ENCODE data around the gene PRXL2C. TPM values are rescaled to one million over a fixed set of nuclear protein-coding genes. Genes with fewer than 3 reads are reported as not detected.
"Not testable (repeated sequence)": the region's sequence is repeated elsewhere in the genome, so short reads cannot be mapped to it uniquely, and the experiment has no call there.

The PRXL2C gene, protein sequence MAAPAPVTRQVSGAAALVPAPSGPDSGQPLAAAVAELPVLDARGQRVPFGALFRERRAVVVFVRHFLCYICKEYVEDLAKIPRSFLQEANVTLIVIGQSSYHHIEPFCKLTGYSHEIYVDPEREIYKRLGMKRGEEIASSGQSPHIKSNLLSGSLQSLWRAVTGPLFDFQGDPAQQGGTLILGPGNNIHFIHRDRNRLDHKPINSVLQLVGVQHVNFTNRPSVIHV
- 20.8 and 21.8 TPM in 2 replicates for total RNA-seq (2014; rRNA removed; shearing (Covaris generic))

DNA sequence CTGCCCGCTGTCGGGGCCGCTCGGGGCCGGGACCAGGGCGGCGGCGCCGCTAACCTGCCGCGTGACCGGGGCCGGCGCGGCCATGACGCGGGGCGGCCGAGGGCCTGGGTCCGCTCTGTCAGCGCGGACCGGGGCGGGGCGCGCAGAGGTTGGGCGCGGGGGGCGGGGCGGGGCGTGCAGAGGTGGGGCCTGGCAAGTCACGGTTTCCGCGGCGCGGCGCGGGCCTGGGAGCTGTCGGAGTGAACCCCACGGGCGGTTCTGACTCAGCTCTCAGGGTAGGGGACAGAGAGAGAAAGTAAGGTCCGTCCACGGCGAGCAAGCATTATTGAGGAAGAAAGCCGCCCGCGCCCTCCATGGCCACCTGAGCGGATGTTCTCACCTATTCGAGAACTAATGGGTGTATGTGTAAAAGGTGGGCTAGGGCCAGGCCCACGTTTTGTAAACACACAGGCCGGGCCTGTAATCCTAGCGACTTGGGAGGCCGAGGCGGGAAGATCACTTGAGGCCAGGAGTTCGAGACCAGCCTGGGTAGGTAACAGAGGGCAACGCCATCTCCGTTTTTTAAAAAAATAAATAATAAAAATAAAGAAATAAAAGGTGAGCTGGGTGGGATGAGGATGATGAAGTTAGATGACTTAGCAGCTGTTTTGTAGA lies at the start of gene PRXL2C:
PRXL2C (minus strand) TSS at position 120 of the 654 bp plus-strand sequence; CDS start at position 84, 36 bp downstream.
- peak; percentile 78 for DNase-seq (ENCODE audit: low read depth)

DNA sequence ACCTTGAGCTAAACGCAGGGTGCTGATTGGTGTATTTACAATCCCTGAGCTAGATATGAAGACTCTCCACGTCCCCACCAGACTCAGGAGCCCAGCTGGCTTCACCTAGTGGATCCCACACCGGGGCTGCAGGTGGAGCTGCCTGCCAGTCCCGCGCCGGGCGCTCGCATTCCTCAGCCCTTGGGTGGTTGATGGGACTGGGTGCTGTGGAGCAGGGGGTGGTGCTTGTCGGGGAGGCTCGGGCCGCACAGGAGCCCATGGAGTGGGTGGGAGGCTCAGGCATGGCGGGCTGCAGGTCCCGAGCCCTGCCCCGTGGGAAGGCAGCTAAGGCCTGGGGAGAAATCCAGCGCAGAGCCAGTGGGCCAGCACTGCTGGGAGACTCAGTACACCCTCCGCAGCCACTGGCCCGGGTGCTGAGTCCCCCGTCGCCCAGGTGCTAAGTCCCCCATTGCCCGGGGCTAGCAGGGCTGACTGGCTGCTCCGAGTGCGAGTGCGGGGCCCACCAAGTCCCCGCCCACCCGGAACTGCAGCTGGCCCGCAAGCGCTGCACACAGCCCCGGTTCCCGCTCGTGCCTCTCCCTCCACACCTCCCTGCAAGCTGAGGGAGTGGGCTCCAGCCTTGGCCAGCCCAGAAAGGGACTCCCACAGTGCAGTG lies 45.7 kb upstream of the PRXL2C start:
- not testable (repeated sequence) for DNase-seq (ENCODE audit: low read depth)

DNA sequence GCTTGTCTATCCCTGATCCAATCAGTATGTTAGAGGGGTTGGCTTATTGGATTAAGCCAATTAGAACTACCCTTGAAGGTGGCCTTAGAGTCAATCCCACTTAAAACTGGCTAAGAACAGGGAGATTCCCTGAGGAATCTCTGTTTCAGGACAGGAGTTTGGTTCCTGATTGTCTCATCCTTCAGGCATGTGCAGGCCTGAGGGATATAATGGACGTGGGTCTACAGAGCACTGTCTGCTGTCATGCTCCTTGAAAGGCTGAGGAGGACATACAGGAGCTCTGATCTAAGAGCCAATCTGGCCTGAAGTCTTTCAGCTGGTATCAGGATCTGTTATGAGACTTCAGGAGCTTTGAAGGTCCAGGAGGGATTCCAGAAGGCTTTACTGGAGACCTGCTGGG lies 36.2 kb upstream of the PRXL2C start:
- DNase-seq (ENCODE audit: low read depth) = no peak

DNA sequence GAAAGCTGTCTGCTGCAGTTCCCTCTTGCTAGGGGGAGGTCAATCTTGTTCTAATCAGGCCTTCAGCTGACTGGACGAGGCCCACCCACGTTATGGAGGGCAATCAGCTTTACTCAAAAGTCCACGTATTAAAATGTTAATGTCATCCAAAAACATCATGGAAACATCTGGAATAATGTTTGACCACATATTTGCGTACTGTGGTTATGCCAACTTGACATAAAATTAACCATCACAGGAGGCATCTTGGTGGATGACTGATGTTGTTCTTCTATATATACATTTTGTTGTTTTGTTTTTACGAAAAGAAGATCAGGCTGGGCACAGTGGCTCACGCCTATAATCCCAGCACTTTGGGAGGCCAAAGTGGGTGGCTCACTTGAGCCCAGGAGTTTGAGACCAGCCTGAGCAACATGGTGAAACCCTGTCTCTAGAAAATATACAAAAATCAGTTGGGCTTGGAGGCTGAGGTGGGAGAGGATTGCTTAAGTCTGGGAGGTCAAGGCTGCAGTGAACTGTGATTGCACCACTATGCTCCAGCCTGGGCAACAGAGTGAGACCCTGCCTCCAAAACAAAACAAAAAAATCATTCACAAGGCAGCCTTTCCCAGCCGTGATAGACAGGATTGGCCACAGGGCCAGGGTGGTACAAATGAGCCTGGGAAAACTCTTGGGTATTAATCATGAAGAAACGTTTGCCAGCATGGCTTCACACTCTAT lies 33.8 kb upstream of the PRXL2C start:
- no peak for DNase-seq (ENCODE audit: low read depth)

DNA sequence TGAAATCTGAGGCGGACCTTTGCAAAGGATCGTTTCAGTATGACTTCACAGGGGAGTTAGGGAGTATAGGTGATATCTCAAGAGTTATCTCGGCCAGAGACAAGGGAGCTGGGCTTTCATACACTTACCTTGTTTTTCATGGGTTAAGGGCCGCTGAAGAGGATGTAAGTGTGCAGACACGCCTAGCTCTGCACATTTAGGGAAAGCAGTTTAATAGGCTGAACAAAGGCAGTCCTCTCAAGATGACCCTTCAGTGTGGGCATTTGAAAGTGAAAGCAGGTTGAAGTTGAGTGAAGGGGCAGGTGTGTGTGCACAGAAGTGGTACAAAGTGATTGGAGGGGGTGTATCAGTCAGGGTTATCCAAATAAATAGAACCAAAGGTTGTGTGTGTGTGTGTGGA lies 33.1 kb upstream of the PRXL2C start:
- DNase-seq (ENCODE audit: low read depth) = no peak

DNA sequence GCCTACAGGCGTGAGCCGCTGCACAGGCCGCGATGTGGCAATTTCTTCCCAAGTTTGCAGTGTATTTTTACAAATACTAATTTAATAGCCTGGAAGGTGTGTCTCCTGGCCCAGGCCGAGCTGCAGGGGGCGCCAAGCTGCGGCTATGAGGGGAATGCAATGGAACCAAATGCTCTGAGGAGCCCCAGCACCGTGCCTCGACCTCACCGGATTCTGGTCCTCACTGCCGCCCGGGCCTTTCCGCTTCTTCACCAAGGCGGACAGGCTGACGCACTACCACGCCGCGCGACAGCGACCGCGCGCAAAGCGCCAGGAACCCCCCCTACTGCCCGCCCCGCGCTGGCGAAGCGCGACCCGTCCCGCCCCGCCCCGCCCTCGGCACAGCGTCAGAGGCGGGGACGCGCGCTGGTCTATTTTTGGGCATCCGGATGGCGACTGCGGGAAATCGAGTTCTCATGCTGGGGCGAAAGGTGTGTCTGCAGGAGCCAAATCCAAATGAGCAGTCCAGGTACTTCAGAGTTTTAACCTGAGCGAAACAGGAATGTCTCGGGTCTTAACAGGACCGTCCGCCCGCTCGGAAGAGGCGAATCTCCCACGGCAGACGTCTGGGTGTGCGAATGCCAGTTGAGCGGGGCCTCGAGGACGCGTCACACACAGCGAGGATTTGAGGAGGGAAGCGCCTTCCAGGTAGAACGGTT lies 31.7 kb upstream of the PRXL2C start:
- no peak for DNase-seq (ENCODE audit: low read depth)

DNA sequence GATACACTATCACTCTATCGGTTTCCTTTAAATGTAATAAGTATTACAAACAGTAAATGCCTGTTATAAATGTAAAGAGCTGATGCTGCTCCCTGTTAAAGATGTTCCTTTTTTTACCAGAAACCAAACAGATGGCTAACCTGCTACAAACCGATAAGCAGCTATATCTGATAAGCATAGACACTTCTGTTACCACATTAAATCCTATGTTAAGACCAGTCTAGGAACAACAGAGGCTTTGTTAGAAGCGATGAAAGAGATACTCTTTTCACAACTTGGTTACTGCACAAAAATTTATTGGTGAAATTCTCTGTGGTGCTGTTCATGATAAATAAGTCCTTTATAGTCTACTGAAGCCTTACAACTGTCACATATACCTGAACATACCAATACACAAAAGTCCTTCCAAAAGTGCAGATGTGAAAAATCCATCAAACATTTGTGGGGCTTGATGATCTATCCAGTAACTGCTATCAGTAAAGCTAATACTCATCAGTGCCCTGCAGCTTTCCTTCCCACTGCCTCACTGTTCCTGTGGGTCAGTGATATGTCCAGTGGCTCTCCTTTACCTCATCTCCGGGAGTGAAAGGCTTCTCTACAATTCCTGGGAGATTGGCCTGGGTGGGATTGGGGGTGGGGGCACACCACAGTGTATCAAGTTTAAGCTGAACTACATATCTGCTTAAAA lies 25.8 kb upstream of the PRXL2C start:
- DNase-seq (ENCODE audit: low read depth) = no peak

DNA sequence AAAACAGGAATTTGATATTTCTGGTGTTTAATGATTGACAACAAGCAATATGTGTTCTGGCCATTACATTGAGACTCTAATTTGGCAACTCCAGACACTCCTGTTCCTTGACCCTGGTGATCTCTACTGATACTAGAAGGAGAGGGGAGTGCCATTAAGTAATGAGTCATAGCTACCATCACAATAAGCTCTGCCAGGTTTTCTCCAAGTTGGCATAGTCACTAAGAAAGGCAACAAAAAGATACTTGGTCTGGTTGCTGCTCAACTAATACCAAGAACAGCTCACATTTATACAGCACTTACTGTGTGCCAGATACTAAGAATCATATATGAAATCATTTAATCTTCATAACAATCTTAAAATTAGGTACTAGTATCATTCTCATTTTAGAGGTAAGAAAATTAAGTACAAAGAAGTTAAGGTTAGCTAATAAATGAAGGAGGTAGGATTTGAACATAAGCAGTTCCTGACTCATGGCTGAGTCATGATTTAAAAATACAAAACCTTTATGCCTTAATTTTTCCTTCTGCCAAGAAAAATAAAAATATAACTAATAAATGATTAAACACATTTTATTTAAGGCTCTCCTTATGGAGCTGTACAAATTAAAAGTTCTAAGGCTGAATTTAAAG lies 19.9 kb upstream of the PRXL2C start:
- DNase-seq (ENCODE audit: low read depth) = peak; percentile 94

DNA sequence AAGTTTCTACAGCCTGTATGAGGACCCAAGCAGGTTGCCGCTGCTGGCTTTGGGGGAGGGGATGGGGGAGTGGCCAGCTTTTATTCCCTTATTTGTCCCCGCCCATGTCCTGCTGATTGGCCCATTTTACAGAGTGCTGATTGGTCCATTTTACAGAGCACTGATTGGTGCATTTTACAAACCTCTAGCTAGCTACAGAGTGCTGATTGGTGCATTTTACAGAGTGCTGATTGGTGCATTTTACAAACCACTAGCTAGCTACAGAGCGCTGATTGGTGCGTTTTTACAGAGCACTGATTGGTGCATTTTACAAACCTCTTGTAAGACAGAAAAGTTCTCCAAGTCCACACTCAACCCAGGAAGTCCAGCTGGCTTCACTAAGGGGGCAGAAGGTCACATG lies 18.7 kb upstream of the PRXL2C start:
- not testable (repeated sequence) for DNase-seq (ENCODE audit: low read depth)

DNA sequence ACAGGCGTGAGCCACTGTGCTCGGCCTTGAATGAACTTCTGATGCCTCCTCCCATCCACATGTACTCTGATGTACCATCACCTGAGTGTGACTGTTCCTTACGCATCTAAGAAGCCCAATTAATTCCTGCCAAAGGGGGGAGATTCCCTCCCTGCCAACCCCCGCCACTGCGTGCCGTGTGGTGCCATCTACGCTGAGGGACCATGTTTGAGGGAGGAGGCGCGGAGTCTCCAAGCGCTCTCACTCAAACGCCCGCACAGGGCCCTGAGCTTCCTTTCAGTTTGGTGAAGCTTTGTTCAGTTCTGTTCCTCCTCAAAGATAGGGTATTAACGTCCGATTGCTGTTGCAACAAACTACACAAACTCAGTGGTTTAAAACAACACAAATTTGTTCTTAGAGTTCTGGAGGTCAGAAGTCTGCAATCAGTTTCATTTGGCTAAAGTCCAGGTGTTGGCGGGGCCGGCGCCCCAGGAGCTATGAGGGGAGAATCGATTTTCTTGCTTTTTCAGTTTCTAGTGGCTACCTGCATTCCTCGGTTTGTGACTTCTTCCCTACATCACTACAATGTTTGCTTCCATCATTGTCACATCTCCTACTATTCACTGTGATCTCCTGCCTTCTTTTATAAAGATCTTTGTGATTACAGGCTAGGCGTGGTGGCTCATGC lies 13.9 kb upstream of the PRXL2C start:
- DNase-seq (ENCODE audit: low read depth) = no peak

DNA sequence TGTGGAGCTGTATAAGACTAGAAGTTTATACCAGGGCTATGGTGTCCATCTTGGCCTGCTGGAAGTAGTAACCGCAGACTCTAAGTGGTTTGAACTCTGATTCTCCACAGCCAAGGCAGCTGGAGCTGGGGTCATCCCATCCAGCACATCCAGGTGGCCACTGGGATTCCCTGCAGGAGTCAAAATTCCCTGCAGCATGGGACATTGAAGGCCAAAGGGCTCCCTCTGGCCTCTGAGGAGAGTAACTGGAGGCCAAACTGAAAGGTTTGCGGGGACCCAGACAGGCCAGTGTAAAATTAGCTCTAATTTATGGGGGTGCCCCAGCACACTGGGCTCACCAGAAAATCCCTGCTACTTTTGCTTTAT lies 12.2 kb upstream of the PRXL2C start:
- peak; percentile 27 for DNase-seq (ENCODE audit: low read depth)

DNA sequence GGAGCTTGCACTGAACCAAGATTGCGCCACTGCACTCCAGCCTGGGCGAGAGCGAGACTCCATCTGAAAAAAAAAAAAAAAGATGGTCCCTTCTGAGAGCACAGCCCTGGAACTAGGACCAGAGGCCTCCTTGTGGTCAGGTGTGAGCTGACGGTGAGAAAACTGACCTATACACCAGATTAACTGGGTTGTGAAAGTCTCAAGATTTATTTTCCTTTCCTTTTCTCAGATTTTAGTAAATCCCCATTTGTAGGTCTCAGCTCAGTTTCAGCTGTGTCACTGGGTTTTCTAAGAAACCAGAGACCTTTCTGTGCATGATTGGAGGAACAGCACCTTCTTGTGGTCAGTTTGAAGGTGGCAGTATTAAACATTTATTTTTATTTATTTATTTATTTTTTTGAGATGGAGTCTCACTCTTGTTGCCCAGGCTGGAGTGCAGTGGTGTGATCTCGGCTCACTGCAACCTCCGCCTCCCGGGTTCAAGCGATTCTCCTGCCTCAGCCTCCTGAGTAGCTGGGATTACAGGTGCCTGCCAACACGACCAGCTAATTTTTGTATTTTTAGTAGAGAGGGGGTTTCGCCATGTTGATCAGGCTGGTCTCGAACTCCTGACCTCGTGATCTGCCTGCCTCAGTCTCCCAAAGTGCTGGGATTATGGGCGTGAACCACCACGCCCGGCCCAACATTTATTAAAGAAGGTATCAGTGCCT lies 11.7 kb upstream of the PRXL2C start:
- DNase-seq (ENCODE audit: low read depth) = peak; percentile 72

DNA sequence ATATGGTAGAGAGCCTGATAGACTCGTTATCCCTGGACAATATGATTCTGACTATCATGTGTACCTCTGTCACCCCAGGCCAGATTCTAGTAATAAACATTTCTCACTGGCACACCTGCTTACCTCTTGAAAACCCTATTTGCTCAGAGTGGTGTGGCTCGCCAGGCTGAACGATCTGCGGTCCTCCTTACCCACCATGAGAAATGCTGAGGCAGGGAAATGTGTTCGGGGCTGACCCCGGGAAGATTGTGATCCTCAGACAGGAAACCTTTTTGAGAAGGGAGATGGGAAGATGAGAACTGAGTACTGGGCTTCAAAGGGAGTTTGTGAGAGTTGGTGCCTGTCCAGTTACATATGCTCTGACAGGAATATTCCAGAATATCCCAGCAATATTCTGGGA lies 10.7 kb upstream of the PRXL2C start:
- no peak for DNase-seq (ENCODE audit: low read depth)

DNA sequence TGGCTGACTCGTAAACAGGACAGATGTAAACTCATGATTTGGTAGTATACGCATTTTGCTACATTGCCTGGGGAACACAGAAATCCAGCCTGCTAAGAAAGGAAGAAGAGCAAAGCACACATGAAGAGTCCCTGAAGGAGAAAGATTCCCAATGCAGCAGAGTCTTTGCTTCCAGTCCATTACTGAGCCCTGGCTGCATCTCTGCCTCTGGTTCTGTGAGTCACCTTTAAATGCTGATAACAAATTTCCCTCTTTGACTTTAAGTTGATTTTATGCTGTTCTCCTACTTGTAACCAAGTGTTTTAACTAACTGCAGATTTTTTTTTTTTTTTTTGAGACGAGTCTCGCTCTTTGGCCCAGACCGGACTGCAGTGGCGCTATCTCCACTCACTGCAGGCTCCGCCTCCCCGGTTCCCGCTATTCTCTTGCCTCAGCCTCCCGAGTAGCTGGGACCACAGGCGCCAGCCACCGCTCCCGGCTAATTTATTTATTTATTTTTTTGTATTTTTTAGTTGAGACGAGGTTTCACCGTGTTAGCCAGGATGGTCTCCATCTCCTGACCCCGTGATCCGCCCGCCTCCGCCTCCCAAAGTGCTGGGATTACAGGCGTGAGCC lies 8.5 kb upstream of the PRXL2C start:
- peak; percentile 34 for DNase-seq (ENCODE audit: low read depth)

DNA sequence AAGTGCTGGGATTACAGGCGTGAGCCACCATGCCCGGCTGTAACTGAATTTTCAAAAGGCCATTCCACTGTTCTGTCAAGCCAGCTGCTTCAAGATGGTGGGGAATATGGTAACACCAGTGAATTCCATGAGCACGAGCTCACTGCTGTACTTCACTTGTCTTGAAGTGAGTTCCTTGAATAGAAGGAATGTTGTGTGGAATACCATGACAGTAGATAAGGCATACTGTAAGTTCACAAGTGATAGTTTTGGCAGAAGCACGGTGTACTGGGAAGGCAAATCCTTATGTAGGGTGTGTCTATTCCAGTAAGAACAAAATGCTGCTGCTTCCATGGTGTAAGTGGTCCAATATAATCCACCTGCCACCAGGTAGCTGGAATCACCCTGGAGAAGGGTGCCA lies 6.6 kb upstream of the PRXL2C start:
- DNase-seq (ENCODE audit: low read depth) = peak; percentile 52

DNA sequence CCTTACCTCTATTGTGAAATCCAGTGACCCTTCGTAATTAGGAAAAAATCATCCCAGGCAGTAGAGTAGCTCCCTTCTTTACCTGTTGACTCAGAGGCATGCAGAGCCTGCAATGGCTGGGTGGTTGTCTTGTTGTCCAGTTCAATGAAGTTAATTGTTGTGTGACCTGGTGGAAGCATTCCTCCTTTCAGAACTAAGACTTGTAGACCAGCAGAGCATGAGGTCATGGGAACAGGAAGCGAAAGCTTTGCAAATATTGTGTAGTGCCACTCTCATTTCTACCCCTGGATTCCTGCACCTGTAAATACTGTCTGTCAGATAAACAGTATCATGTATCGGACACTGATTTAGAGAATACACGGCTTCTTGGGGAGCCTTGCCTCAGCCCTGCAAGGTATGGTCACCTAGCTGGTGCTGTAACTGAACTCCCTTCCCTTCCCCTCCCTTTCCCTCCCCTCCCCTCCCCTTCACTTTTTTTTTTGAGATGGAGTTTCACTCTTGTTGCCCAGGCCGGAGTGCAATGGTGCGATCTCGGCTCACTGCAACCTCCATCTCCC lies 5.7 kb upstream of the PRXL2C start:
- DNase-seq (ENCODE audit: low read depth) = peak; percentile 18

DNA sequence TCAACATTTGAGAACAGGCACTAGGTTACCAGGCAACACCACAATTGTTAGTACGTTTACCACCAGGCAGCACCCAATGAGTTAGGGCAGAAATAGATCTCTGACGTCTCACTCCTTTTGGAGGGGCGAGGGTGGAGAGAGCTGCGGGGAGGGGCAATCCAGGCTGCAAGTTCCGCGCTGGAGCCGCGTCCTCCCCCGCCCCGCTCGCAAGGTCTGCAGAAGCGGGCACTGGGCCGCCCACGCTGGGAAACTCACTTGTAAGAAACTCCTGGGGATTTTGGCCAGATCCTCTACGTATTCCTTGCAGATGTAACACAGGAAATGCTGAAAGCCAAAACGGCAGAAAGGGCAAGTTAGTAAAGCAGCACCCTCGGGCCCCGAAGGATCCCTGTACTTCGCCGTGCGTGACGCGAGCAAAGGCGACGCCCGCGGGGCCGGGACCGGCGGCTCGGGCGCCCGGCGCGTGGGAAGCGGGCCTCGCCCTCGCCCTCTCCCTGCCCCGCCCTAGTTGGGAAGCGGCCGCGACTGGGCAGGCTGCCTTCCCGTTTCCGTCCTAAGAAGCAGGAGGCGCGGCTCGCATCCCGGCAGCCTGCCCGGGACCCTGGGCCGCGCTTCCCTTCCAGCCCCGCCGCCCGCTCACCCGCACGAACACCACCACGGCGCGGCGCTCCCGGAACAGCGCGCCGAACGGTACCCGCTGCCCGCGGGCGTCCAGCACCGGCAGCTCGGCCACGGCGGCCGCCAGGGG lies 493 bp downstream of the PRXL2C start:
- DNase-seq (ENCODE audit: low read depth) = peak; percentile 91

DNA sequence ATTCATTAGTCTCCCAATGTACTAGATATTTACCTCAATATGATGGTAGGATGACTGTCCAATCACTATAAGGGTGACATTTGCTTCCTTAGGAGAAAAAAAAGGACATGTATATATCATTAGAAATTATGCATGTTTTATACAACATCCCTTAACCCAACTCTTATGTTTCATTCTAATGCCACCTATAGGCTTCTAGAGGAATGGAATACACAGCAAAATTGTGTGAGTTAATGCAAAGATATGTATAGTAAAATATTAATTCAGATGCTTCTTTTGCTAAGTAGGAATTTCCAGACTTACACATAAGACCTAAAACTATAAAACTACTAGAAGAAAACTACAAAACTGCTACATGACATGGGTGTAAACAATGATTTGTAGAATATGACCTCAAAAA lies 3.5 kb downstream of the PRXL2C start:
- peak; percentile 27 for DNase-seq (ENCODE audit: low read depth)

Data from M059J (cell line).